Esophagus squamous epithelium (tissue), 5 donors: Measurements from ENCODE around the gene CCDC157. TPM values are rescaled to one million over a fixed set of nuclear protein-coding genes. Genes with fewer than 3 reads are reported as not detected.
A peak's percentile ranks its signal among the peaks of the same experiment; 100 is the strongest.

Experiments used
- DNase-seq: peaks from one replicate; lab custom pipeline; 2025; lab: John Stamatoyannopoulos, UW
- H3K27ac ChIP-seq, 4 donors: fragments of 200-600 bp; sonication (generic); one replicate each; pipeline ENCODE4 v1.5.1; 2016 to 2019; ENCODE audit warnings: mild to moderate bottlenecking in 1 of 4
- H3K27me3 ChIP-seq, 4 donors: fragments of 200-600 bp; sonication (generic); 1 replicate in 3 of 4; 2 replicates in 1 of 4; pipeline versions ENCODE4 v1.5.1 to v1.6.0; 2017 to 2021; ENCODE audit warnings: antibody characterized with exemption in 1 of 4
- H3K36me3 ChIP-seq, 3 donors: fragments of 200-600 bp; sonication (generic); one replicate each; pipeline ENCODE4 v1.5.1; 2016 to 2019
- H3K4me1 ChIP-seq, 3 donors: fragments of 200-600 bp; sonication (generic); one replicate each; pipeline ENCODE4 v1.5.1; 2017 to 2019
- H3K4me3 ChIP-seq, 4 donors: fragments of 200-600 bp; sonication (generic); 1 replicate in 3 of 4; 2 replicates in 1 of 4; pipeline ENCODE4 v1.5.1; 2016 to 2019; ENCODE audit warnings: mild to moderate bottlenecking in 2 of 4, moderate library complexity in 1 of 4
- H3K9me3 ChIP-seq, 3 donors: fragments of 200-600 bp; sonication (generic); one replicate each; pipeline ENCODE4 v1.5.1; 2016 to 2019
- CTCF ChIP-seq, 6 experiments: fragments of 450-650 bp in 4 of 6; fragments of 200-600 bp in 2 of 6; sonication (generic) in 2 of 6; IDR thresholded peaks; one replicate each; pipeline ENCODE4 v1.5.1; 2016 to 2019; ENCODE audit warnings: antibody characterized with exemption in 6 of 6, mild to moderate bottlenecking in 4 of 6, moderate library complexity in 4 of 6
- POLR2A ChIP-seq, 4 donors: fragments of 450-650 bp; IDR thresholded peaks; one replicate each; pipeline ENCODE4 v1.6.1; 2017; ENCODE audit warnings: antibody characterized with exemption in 4 of 4, mild to moderate bottlenecking in 4 of 4, moderate library complexity in 3 of 4
- WGBS, 2 donors: methylation state at CpG; one replicate each; pipeline ENCODE4 v1.1.5; 2018; 5-methylcytosine and 5-hydroxymethylcytosine counted together
- intact Hi-C: fragments of 100-400 bp; cut with DNase I; formaldehyde crosslinking; loops from one replicate; pipeline ENCODE4 v1.15.0; 2022
- total RNA-seq, 4 donors: library from RNA; depleted of rRNA; stranded (reverse); fragments of >200 nt; gene quantifications; one replicate each; pipeline ENCODE4 v1.1.0, GENCODE V29; 2016
- donor health status: DM: yes; HTN: yes; CAD: no.

CCDC157 gene
- total RNA-seq, 4 donors from 2014 or later, result 0.47 to 9.2 (median 3.1) TPM

GRCh38 chr22:30326255-30326705, 30.5 kb upstream of the CCDC157 start:
- Histone ChIP-seq H3K36me3 (peaks cover 0 to 30% (median 2%) of the 10 kb centered on the region in 3 donors), H3K4me3 (peak overlapping the region; percentile 94 to 100 (median 98)), H3K9me3 (no peaks in the 10 kb centered on the region), H3K27ac (peak overlapping the region; percentile 96 to 99 (median 99)), H3K27me3 (no peaks in the 10 kb centered on the region), H3K4me1 (peaks cover 38 to 65% (median 41%) of the 10 kb centered on the region in 3 donors)
- no peak for DNase-seq
- TF ChIP-seq CTCF (IDR thresholded peaks at IDR 0.05), result no peak
- no peak for TF ChIP-seq POLR2A (IDR thresholded peaks at IDR 0.05)
- WGBS, 2 donors, result 0 to 40% methylated on average over 1 to 4 of the region's 34 CpGs
- intact Hi-C loops, result loop anchor here (5.0 kb wide), 1 partner anchor 39 kb away; the partner anchor contains the start of gene CASTOR1

GRCh38 chr22:30326706-30327362, 30.0 kb upstream of the CCDC157 start, which contains the start of gene TBC1D10A:
Gene TBC1D10A, minus strand, starts transcription at chr22:30326941. Its CDS starts 60 bp downstream, at chr22:30326881.
- 0% methylated on average over 3 to 9 of the region's 69 CpGs for WGBS, 2 donors
- intact Hi-C loops, result loop anchor here (5.0 kb wide), 1 partner anchor 40 kb away; the partner anchor contains the start of gene CASTOR1
- H3K27ac ChIP-seq, result peak within 1 kb of the TSS; percentile 96 to 99 (median 99)
- peaks cover 32 to 60% (median 36%) of the 10 kb centered on the region in 3 donors for H3K4me1 ChIP-seq
- H3K4me3 ChIP-seq, result peak within 1 kb of the TSS; percentile 94 to 100 (median 98)
- DNase-seq, result peak; percentile 63
- no peaks in the 10 kb centered on the region for H3K27me3 ChIP-seq
- TF ChIP-seq CTCF (IDR thresholded peaks at IDR 0.05) (peak in 1 of 6 experiments; percentile 2), POLR2A (IDR thresholded peaks at IDR 0.05) (peak in 3 of 4 donors; percentile 79 to 97 (median 94))
- peaks cover 0 to 36% (median 3%) of the 10 kb centered on the region in 3 donors for H3K36me3 ChIP-seq
- H3K9me3 ChIP-seq, result no peaks in the 10 kb centered on the region

GRCh38 chr22:30327864-30328345, 28.9 kb upstream of the CCDC157 start:
- Histone ChIP-seq H3K9me3 (no peaks in the 10 kb centered on the region), H3K36me3 (peaks cover 3 to 43% (median 7%) of the 10 kb centered on the region in 3 donors), H3K27me3 (no peaks in the 10 kb centered on the region), H3K27ac (peak overlapping the region in 3 of 4 donors; percentile 86 to 99 (median 99)), H3K4me3 (no peak overlapping the region), H3K4me1 (peaks cover 27 to 49% (median 28%) of the 10 kb centered on the region in 3 donors)
- no peak for DNase-seq
- 53 to 58% methylated on average over 5 of the region's 5 CpGs for WGBS, 2 donors
- intact Hi-C loops, result loop anchor here (5.0 kb wide), 1 partner anchor 41 kb away; the partner anchor contains the start of gene CASTOR1
- TF ChIP-seq POLR2A (IDR thresholded peaks at IDR 0.05), result no peak
- peak in 2 of 6 experiments; percentile 18 to 40 for TF ChIP-seq CTCF (IDR thresholded peaks at IDR 0.05)

GRCh38 chr22:30328466-30329049, 28.2 kb upstream of the CCDC157 start:
- TF ChIP-seq POLR2A (IDR thresholded peaks at IDR 0.05) (no peak), CTCF (IDR thresholded peaks at IDR 0.05) (no peak)

More at GRCh38 chr22:30328466-30329049, 28.2 kb upstream of the CCDC157 start:
- WGBS, 2 donors, result 65 to 71% methylated on average over 1 to 3 of the region's 3 CpGs
- H3K4me1 ChIP-seq, result peaks cover 20 to 43% (median 26%) of the 10 kb centered on the region in 3 donors
- H3K9me3 ChIP-seq, result no peaks in the 10 kb centered on the region
- peak overlapping the region in 2 of 4 donors; percentile 86 to 99 for H3K27ac ChIP-seq
- H3K4me3 ChIP-seq, result no peak overlapping the region
- peaks cover 5 to 43% (median 12%) of the 10 kb centered on the region in 3 donors for H3K36me3 ChIP-seq
- DNase-seq, result no peak
- no peaks in the 10 kb centered on the region for H3K27me3 ChIP-seq
- intact Hi-C loops, result loop anchor here (5.0 kb wide), 1 partner anchor 41 kb away; the partner anchor contains the start of gene CASTOR1
